Activated CD4-positive, alpha-beta memory T cell treated with anti-CD3 and anti-CD28 coated beads, Interleukin-2, amount 10 ng/mL, durations not matched to agents 7 days and 5 days (primary cell): ENCODE results near the gene RSPH4A. TPM values are rescaled to one million over a fixed set of nuclear protein-coding genes. Genes with fewer than 3 reads are reported as not detected.

Source experiments
- CTCF ChIA-PET: fragments of 350-600 bp; sonication (Branson Sonifier 250); formaldehyde crosslinking; loops from one replicate; lab custom pipeline; 2021; ENCODE audit warnings: antibody characterized with exemption, inconsistent platforms; lab: Charles Lee
- POLR2A ChIA-PET: fragments of 350-600 bp; sonication (Branson Sonifier 250); formaldehyde crosslinking; loops from one replicate; lab custom pipeline; 2021; ENCODE audit warnings: antibody characterized with exemption; lab: Charles Lee
- DNase-seq: peaks from one replicate; pipeline ENCODE4 v3.0.0-alpha.2; 2020
- H3K27ac Mint-ChIP-seq: one replicate; pipeline ENCODE4 v1.8.0; 2021; ENCODE audit warnings: mild to moderate bottlenecking, mixed read lengths
- H3K27me3 Mint-ChIP-seq: one replicate; pipeline ENCODE4 v1.8.0; 2021; ENCODE audit warnings: mixed read lengths
- H3K36me3 Mint-ChIP-seq: one replicate; pipeline ENCODE4 v1.8.0; 2021; ENCODE audit warnings: low read depth, mixed read lengths
- H3K4me1 Mint-ChIP-seq: one replicate; pipeline ENCODE4 v1.8.0; 2021; ENCODE audit warnings: mixed read lengths
- H3K4me3 Mint-ChIP-seq: one replicate; pipeline ENCODE4 v1.8.0; 2021; ENCODE audit warnings: mild to moderate bottlenecking, mixed read lengths
- H3K9me3 Mint-ChIP-seq: one replicate; pipeline ENCODE4 v1.8.0; 2021; ENCODE audit warnings: mixed read lengths
- total RNA-seq, 2 experiments: library from RNA; stranded (reverse); gene quantifications; one replicate each; pipeline ENCODE4 v1.2.3, GENCODE V29; 2021

The RSPH4A gene
- total RNA-seq, 2 experiments from 2014 or later, result 0.10 to 0.15 TPM

- H3K9me3 Mint-ChIP-seq, result no peaks in the 10 kb centered on the region
- CTCF ChIA-PET, result interaction anchor here (0.6 to 1.8 kb wide), 3 partner anchors 12 to 17 kb away, joined by 3 to 6 read pairs (median 3); partner anchors contain the start of gene ZUP1
Measured at GRCh38 chr6:116680880-116681672, 64.8 kb downstream of the RSPH4A start, which contains the start of gene KPNA5. Gene KPNA5, plus strand, starts transcription at chr6:116681211. Its CDS starts 124 bp downstream, at chr6:116681335.

GRCh38 chr6:116682334-116682712 is 66.0 kb downstream of the RSPH4A start:
- peak; percentile 45 for DNase-seq
- ChIA-PET POLR2A (interaction anchor here (1.1 to 4.6 kb wide), 3 partner anchors 11 to 111 kb away, joined by 4 to 38 read pairs (median 19); partner anchors contain the start of genes RWDD1 and ZUP1), CTCF (interaction anchor here (1.8 kb wide), 1 partner anchor 14 kb away, joined by 6 read pairs; the partner anchor contains the start of gene ZUP1)
- Mint-ChIP-seq H3K4me1 (peaks cover 24% of the 10 kb centered on the region), H3K9me3 (no peaks in the 10 kb centered on the region), H3K27me3 (no peaks in the 10 kb centered on the region), H3K4me3 (peak overlapping the region; percentile 97), H3K27ac (peak overlapping the region; percentile 77), H3K36me3 (peaks cover 20% of the 10 kb centered on the region)

More at GRCh38 chr6:116680880-116681672, 64.8 kb downstream of the RSPH4A start, which contains the start of gene KPNA5:
- H3K4me3 Mint-ChIP-seq, result peak within 1 kb of the TSS; percentile 97
- H3K36me3 Mint-ChIP-seq, result peaks cover 18% of the 10 kb centered on the region
- H3K4me1 Mint-ChIP-seq, result peaks cover 22% of the 10 kb centered on the region
- peak; percentile 93 for DNase-seq
- POLR2A ChIA-PET, result interaction anchor here (0.6 to 4.6 kb wide), 8 partner anchors 9 to 922 kb away, joined by 3 to 38 read pairs (median 4); partner anchors contain the start of genes GOPC, RWDD1 and ZUP1
- peak within 1 kb of the TSS; percentile 98 for H3K27ac Mint-ChIP-seq
- H3K27me3 Mint-ChIP-seq, result no peaks in the 10 kb centered on the region

Other genes with a start within 250 kb of the RSPH4A start
- 1 to 10 TPM; 5.1 to 7.5 TPM for gene DSE, start 245.5 kb upstream of the RSPH4A start, total RNA-seq
- 10 to 100 TPM; 11.2 to 13.1 TPM for gene CALHM6, start 155.1 kb upstream of the RSPH4A start, total RNA-seq
- not detected for gene CALHM5, start 104.8 kb upstream of the RSPH4A start, total RNA-seq
- gene TRAPPC3L, start 70.8 kb upstream of the RSPH4A start, total RNA-seq, result not detected
- gene CALHM4, start 62.7 kb upstream of the RSPH4A start, total RNA-seq, result not detected
- 10 to 100 TPM; 37.8 to 39.5 TPM for gene RWDD1, start 45.0 kb upstream of the RSPH4A start, total RNA-seq
- 10 to 100 TPM; 18.8 to 19.7 TPM for gene ZUP1, start 52.3 kb downstream of the RSPH4A start, total RNA-seq
- 1 to 10 TPM; 7.1 to 9.9 TPM for gene KPNA5, start 64.7 kb downstream of the RSPH4A start, total RNA-seq
- gene FAM162B, start 149.2 kb downstream of the RSPH4A start, total RNA-seq, result not detected
- not detected for gene GPRC6A, start 212.6 kb downstream of the RSPH4A start, total RNA-seq